ENCODE measurements around the gene WDR70.

WDR70 gene

GRCh38 chr5:37754976-37755375 lies 375.9 kb downstream of the WDR70 start:
- Mint-ChIP-seq H3K4me1 (no peaks in the 10 kb centered on the region), H3K27ac (no peak overlapping the region), H3K4me3 (no peak overlapping the region), H3K27me3 (ENCODE audit: low read depth) (no peaks in the 10 kb centered on the region), H3K36me3 (ENCODE audit: low read depth) (peaks cover 14% of the 10 kb centered on the region), H3K9me3 (peaks cover 4% of the 10 kb centered on the region)
- no peak for TF ChIP-seq CTCF (IDR thresholded peaks at IDR 0.05; ENCODE audit: unreplicated experiment in 3 of 3)

- peaks cover 14% of the 10 kb centered on the region for H3K36me3 Mint-ChIP-seq (ENCODE audit: low read depth)
- H3K27ac Mint-ChIP-seq: no peak overlapping the region
- H3K4me3 Mint-ChIP-seq: no peak overlapping the region
- peaks cover 4% of the 10 kb centered on the region for H3K9me3 Mint-ChIP-seq
- H3K27me3 Mint-ChIP-seq (ENCODE audit: low read depth): no peaks in the 10 kb centered on the region
- no peaks in the 10 kb centered on the region for H3K4me1 Mint-ChIP-seq
- TF ChIP-seq CTCF (IDR thresholded peaks at IDR 0.05; ENCODE audit: unreplicated experiment in 3 of 3): no peak
These were observed 376.5 kb downstream of the WDR70 start for GRCh38 chr5:37755581-37755980.

- H3K27ac Mint-ChIP-seq: no peak overlapping the region
- no peaks in the 10 kb centered on the region for H3K4me1 Mint-ChIP-seq
- H3K27me3 Mint-ChIP-seq (ENCODE audit: low read depth): no peaks in the 10 kb centered on the region
- peaks cover 4% of the 10 kb centered on the region for H3K9me3 Mint-ChIP-seq
- H3K36me3 Mint-ChIP-seq (ENCODE audit: low read depth): peaks cover 14% of the 10 kb centered on the region
- no peak overlapping the region for H3K4me3 Mint-ChIP-seq
- TF ChIP-seq CTCF (IDR thresholded peaks at IDR 0.05; ENCODE audit: unreplicated experiment in 3 of 3): no peak
These were observed 377.1 kb downstream of the WDR70 start for GRCh38 chr5:37756248-37756647.

DNA sequence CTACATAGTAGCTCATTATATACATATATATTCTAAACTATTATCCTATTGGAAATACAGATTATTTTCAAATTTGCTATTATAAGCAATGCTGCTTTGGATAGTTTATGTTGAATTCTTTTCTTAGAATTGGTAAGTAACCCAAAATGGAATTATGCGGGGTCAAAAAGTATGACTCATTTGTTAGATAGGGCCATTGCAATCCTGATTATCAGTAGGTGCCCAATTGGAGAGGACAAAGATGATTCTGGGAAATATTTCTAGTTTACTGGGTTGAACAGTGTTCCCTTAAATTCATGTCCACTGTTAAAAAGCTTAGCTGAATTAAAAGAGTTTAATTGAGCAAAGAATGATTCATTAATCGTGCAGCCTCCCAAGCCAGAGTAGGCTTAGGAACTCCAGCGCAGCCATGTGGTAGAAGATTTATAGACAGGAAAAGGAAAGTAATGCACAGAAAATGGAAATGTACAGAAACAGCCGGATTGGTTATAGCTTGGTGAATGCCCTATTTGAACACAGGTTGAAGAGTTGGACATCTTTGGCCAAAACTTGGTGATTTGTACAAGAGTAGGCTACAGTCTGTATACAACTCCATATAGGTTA lies 379.0 kb downstream of the WDR70 start:
- TF ChIP-seq CTCF (IDR thresholded peaks at IDR 0.05; ENCODE audit: unreplicated experiment in 3 of 3): no peak
- Mint-ChIP-seq H3K4me3 (no peak overlapping the region), H3K27ac (no peak overlapping the region), H3K36me3 (ENCODE audit: low read depth) (peaks cover 14% of the 10 kb centered on the region), H3K9me3 (peaks cover 4% of the 10 kb centered on the region), H3K4me1 (no peaks in the 10 kb centered on the region), H3K27me3 (ENCODE audit: low read depth) (no peaks in the 10 kb centered on the region)

DNA sequence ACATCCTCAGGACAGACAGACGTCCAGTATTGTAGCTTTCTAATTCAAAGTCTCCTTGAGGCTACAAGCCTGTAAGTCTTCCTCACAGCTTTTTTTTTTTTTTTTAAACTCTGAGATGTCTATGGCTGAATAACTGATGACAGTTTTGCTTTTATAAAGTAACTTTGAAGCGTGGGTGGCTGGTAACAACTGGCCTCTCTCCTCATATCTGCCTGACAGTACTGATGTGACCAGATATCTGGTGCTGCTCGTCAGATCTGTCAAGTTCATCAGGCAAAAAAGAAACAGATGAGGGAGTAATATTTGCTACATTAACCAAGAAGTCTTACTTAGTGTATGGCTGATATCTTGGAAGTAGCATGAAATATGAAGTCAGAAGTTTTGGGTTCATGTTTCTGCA lies 388.1 kb downstream of the WDR70 start:
- Mint-ChIP-seq H3K4me3 (no peak overlapping the region), H3K27me3 (ENCODE audit: low read depth) (peaks cover 1% of the 10 kb centered on the region), H3K27ac (no peak overlapping the region), H3K36me3 (ENCODE audit: low read depth) (no peaks in the 10 kb centered on the region), H3K9me3 (no peaks in the 10 kb centered on the region), H3K4me1 (peaks cover 11% of the 10 kb centered on the region)
- no peak for TF ChIP-seq CTCF (IDR thresholded peaks at IDR 0.05; ENCODE audit: unreplicated experiment in 3 of 3)

DNA sequence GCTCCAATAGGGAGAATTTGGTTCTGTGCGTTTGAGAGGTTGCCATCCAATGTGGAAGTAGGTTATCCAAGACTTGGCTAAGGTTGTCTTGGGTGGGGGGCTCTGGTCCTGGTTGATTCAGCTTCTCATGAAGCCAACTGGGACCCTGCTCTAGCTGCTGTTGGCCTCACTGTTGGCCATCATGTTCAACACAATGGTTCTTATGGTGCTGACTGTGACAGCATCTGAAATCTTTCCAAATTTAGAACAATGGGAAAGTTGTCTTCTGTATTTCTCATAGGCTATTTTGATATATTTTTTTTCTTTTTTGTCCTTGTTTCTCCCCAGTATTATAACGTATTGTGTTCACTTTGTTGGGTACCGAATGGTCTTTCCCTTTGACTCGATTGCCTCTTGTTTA lies 388.8 kb downstream of the WDR70 start:
- peaks cover 11% of the 10 kb centered on the region for H3K4me1 Mint-ChIP-seq
- H3K27ac Mint-ChIP-seq: no peak overlapping the region
- no peaks in the 10 kb centered on the region for H3K36me3 Mint-ChIP-seq (ENCODE audit: low read depth)
- H3K27me3 Mint-ChIP-seq (ENCODE audit: low read depth): peaks cover 3% of the 10 kb centered on the region
- H3K9me3 Mint-ChIP-seq: no peaks in the 10 kb centered on the region
- TF ChIP-seq CTCF (IDR thresholded peaks at IDR 0.05; ENCODE audit: unreplicated experiment in 3 of 3): no peak
- no peak overlapping the region for H3K4me3 Mint-ChIP-seq

Measured in nephron (organoid).